ENCODE measurements around the gene ATP8B3. TPM values are rescaled to one million over a fixed set of nuclear protein-coding genes. Genes with fewer than 3 reads are reported as not detected.

Gene ATP8B3
- total RNA-seq, 4 donors from 2014 or later, result 0.27 to 0.75 TPM; not detected in 2

DNA sequence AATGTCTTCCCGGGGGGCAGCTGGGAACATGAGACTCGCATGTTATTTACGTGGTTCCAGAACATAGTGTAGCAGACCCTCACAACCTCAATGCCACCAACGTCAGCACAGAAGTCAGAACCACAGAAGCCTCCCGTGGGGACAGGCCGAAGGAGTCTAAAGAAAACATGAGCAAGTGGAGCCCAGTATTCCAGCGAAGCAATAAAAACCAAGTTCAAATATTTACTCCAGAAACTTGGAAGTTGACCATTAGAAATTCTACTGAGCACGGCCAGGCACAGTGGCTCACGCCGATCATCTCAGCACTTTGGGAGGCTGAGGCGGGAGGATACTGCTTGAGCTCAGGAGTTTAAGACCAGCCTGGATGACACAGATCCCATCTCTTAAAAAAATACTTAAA, 17.9 kb upstream of the ATP8B3 start:
- peaks cover 0 to 27% (median 10%) of the 10 kb centered on the region in 4 donors for H3K4me1 ChIP-seq
- in situ Hi-C loops (cut with MboI; ENCODE audit: low pct_ligation_motif_present in 1 of 4, low pct_unique_long_range_greater_than_20kb in 1 of 4, low sequenced_read_pairs in 3 of 4), result no loop called here
- no peak overlapping the region for H3K4me3 ChIP-seq
- H3K36me3 ChIP-seq, result peaks cover 0 to 10% (median 4%) of the 10 kb centered on the region in 4 donors
- TF ChIP-seq, protein P1, sequence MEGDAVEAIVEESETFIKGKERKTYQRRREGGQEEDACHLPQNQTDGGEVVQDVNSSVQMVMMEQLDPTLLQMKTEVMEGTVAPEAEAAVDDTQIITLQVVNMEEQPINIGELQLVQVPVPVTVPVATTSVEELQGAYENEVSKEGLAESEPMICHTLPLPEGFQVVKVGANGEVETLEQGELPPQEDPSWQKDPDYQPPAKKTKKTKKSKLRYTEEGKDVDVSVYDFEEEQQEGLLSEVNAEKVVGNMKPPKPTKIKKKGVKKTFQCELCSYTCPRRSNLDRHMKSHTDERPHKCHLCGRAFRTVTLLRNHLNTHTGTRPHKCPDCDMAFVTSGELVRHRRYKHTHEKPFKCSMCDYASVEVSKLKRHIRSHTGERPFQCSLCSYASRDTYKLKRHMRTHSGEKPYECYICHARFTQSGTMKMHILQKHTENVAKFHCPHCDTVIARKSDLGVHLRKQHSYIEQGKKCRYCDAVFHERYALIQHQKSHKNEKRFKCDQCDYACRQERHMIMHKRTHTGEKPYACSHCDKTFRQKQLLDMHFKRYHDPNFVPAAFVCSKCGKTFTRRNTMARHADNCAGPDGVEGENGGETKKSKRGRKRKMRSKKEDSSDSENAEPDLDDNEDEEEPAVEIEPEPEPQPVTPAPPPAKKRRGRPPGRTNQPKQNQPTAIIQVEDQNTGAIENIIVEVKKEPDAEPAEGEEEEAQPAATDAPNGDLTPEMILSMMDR (IDR thresholded peaks at IDR 0.05), result no peak
- TF ChIP-seq POLR2A (IDR thresholded peaks at IDR 0.05), result no peak
- TF ChIP-seq EP300 (IDR thresholded peaks at IDR 0.05; ENCODE audit: low read depth), result no peak
- no peak for TF ChIP-seq POLR2AphosphoS5 (IDR thresholded peaks at IDR 0.05)
- H3K9me3 ChIP-seq, result no peaks in the 10 kb centered on the region
- H3K27ac ChIP-seq, result peak overlapping the region in 2 of 4 donors; percentile 10 to 29
- intact Hi-C loops (cut with DNase I; ENCODE audit: low total_unique reads), result no loop called here
- no peak for DNase-seq
- WGBS, 2 donors (ENCODE audit: low coverage in 1 of 2), result 57% methylated on average over 11 of the region's 11 CpGs; no CpG with 5 or more reads in 1 of the 2 donors
- no peaks in the 10 kb centered on the region for H3K27me3 ChIP-seq

- Histone ChIP-seq H3K4me3 (no peak overlapping the region), H3K9me3 (no peaks in the 10 kb centered on the region), H3K36me3 (peaks cover 0 to 10% (median 4%) of the 10 kb centered on the region in 4 donors), H3K27me3 (no peaks in the 10 kb centered on the region), H3K4me1 (peaks cover 0 to 27% (median 10%) of the 10 kb centered on the region in 4 donors), H3K27ac (no peak overlapping the region)
- TF ChIP-seq POLR2AphosphoS5 (IDR thresholded peaks at IDR 0.05), result no peak
- TF ChIP-seq POLR2A (IDR thresholded peaks at IDR 0.05), result no peak
- TF ChIP-seq EP300 (IDR thresholded peaks at IDR 0.05; ENCODE audit: low read depth), result no peak
- TF ChIP-seq, protein P1 (IDR thresholded peaks at IDR 0.05), result no peak
- whole genome bisulfite sequencing, 2 donors (ENCODE audit: low coverage in 1 of 2), result 91% methylated on average over 32 of the region's 57 CpGs; no CpG with 5 or more reads in 1 of the 2 donors
- intact Hi-C loops (cut with DNase I; ENCODE audit: low total_unique reads) (no loop called here), in situ Hi-C loops (cut with MboI; ENCODE audit: low pct_ligation_motif_present in 1 of 4, low pct_unique_long_range_greater_than_20kb in 1 of 4, low sequenced_read_pairs in 3 of 4) (no loop called here)
- no peak for DNase-seq
Observed at GRCh38 chr19:1828279-1829238, 16.5 kb upstream of the ATP8B3 start.

DNA sequence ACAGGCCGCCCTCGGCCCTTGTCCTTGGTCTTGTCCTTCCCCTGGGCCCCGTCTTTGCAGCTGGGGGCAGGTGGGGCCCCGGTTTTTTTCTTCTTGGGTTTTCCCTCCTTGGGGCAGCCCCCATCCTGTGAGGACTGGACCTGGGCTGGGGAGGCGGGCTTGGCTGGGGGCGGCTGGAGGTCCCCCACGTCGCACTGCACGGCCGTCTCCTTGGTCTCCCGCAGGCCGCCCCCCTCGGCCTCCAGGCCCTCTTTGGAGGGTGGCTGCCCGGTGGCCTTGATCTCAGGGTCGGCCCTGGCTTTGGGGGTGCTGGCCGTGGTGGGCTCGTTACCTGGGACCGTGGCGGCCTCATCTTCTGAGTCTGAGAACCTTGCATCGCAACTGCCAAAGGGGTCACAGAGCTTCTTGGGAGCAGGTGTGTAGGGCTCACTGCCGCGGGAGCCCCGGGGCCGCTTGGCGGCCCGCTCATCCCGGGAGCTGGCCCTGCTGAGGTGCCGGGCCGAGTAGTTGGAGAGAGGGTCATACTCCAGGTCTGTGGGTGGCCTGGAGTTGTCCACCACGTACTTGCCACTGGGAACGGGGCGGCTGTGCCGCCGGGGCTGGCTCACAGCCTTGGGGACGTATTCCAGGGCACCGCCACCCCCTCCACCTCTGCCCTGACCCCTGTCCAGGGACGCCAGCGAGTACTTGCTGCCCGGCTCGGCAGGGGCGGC, 15.6 kb upstream of the ATP8B3 start:
- Histone ChIP-seq H3K36me3 (peaks cover 0 to 11% (median 5%) of the 10 kb centered on the region in 4 donors), H3K4me3 (no peak overlapping the region), H3K9me3 (no peaks in the 10 kb centered on the region), H3K27ac (no peak overlapping the region), H3K27me3 (no peaks in the 10 kb centered on the region), H3K4me1 (peaks cover 0 to 27% (median 10%) of the 10 kb centered on the region in 4 donors)
- DNase-seq, result no peak
- intact Hi-C loops (cut with DNase I; ENCODE audit: low total_unique reads) (no loop called here), in situ Hi-C loops (cut with MboI; ENCODE audit: low pct_ligation_motif_present in 1 of 4, low pct_unique_long_range_greater_than_20kb in 1 of 4, low sequenced_read_pairs in 3 of 4) (no loop called here)
- TF ChIP-seq POLR2A (IDR thresholded peaks at IDR 0.05) (no peak), POLR2AphosphoS5 (IDR thresholded peaks at IDR 0.05) (no peak), EP300 (IDR thresholded peaks at IDR 0.05; ENCODE audit: low read depth) (no peak)
- TF ChIP-seq, protein P1 (IDR thresholded peaks at IDR 0.05), result no peak
- whole genome bisulfite sequencing, 2 donors (ENCODE audit: low coverage in 1 of 2), result 88 to 93% methylated on average over 3 to 37 of the region's 41 CpGs
